Measurements from ENCODE around the gene RGS3.

The RGS3 gene

DNA sequence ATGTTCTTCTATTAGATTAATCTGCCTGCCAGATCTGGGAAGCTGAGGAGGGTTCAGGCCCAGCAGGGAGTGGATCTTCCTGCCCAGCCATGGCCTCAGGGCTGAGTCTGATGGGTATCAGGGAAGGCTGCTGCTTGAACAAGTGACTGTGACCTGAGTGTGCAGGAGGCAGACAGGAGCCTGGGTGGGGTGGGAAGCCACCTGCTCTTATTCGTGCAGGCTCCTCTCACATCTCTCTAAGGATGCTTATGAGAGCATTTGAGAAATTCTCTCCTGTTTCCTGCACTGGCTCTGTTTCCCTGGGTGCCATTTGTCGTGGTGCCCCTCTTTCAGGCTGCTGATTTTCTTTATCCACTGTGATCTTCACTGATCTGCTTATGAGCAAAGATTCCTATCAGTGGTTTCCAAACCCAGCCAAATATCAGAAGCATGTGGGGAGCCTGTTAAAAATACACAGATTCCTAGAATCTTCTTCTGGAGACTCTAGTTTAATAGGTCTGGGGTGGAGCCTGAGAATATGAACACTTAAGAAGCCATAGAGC lies 2.1 kb downstream of the RGS3 start:
- no peak for DNase-seq (ENCODE audit: low read depth)

DNA sequence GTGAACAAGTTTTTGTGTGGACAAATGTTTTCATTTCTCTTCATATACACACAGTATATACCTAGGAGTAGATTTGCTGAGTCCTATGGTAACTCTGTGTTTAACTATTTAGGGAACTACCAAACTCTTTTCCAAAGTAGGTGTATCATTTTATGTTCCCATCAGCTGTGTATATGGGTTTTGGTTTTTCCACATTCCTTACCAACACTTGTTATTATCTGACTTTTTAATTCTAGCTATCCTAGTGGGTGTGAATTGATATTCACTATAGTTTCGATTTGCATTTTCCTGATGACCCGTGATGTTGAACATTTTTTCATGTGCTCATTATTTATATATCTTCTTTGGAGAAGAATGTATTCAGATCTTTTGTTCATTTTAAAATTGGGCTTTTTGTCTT lies 3.7 kb downstream of the RGS3 start:
- DNase-seq (ENCODE audit: low read depth) = no peak

DNA sequence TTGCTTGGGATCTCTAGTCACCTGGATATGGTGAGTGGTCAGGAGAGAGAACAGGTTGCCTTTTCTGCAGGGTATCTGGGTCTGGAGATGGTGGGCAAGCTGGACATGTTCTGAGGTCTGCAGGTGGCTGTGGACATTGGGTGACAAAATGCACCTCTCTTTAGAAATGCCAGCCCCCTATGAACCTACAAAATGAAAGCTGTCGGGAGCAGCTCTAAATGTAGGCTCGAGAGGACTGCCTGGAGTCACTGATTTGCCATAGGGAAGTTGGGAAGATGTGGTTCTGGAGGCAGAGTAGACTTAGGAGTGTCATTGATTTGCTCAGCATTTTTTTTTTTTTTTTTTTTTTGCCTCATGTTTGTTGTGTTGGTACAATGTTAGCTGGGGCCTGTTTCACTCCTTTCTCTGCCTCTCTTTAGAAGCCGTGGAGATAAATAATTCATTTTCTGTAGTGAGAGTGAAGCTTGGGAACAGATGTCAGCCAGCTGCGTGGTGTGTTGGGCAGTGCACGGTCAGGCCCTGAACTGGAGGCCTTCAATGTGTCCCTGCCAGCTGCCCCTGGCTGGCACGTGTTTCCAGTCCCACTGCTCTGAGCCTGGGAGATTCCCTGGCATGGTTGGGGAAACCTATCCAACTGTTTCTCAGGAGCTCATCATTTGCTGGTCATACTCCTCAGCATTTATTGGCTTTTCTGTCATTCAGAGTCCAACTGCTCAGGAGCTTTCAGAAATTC lies 5.4 kb downstream of the RGS3 start:
- DNase-seq (ENCODE audit: low read depth) = no peak

DNA sequence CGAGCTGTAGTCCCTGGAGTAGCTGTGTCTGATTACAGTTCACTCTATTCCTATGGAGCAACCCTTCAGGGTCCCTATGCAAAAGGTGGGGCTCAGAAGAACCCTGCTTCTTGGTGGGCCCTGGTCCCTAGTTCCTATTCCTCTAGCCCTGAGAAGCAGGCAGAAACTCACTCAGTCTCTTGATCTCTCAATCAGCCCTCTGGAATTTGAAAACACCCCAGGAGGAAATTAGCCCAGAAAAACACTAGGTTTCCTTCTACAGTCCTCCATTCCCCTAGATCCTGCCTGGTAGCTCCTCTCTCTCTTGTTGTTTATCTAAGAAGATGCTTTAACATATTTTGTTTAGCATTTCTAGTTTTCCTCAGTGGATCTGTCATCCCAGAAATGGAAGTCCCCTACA lies 7.6 kb downstream of the RGS3 start:
- no peak for DNase-seq (ENCODE audit: low read depth)

DNA sequence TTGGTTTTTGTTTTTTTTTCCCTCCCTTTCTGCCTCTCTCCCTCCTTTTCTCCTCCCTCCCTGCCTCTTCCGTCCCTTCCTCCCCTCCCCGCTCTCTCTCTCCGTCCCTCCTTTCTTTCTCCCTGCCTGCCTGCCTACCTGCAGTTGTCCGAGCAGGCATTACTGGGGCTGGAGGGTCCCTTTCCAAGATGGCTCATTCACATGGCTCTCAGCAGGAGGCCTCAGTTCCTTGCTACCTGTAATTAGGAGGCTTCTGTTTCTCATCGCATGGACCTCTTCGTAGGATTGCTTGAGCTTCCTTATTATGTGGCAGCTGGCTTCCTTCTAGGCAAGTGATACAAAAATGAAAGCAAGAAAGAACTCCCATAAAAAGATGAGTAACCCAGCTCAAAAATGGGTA lies 8.0 kb downstream of the RGS3 start:
- no peak for DNase-seq (ENCODE audit: low read depth)

DNA sequence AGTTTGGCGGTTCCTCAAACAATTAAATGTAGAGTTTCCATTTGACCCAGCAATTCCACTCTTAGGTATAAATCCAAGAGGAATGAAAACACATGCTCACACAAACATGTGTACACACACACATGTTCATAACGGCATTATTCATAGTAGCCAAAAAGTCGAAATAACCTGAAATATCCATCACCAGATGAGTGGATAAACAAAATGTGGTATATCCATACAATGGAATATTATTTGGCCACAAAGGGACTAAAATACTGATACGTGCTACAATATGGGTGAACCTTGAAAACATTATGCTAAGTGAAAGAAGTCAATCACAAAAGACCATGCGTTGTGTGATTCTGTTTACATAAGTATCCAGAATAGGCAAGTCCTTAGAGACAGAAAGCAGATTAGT lies 8.7 kb downstream of the RGS3 start:
- no peak for DNase-seq (ENCODE audit: low read depth)

DNA sequence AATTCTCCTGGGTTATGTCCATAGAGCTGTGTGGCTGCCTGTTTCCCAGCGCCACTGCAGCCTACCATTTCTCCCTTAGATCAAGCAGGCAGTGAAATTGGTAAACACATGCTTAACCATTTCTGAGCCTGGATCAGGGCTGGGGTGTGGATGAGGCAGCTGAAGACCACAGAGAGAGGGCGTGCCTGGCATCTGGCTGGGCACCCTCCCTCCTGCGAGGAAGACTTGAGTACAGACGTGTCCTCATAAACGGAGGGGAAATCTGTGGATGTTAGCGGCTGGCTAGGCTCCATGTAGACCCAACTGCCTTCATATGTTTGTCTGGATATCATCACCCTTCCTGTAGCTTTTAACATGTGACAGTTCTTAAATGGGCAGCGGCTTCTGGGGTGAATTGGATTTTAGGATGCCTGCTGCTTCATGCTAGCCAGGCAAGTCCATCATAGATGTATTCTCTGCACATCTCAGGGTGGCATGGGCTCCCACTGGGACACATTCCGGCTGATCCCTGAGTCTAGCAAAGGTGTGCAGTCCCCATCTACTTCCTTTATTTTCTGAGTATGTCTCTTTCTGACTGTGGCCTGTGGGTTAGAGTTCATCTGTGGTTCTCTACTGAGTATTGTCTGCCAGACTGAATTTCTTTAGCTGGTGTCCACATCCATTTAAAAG lies 11.0 kb downstream of the RGS3 start:
- no peak for DNase-seq (ENCODE audit: low read depth)

DNA sequence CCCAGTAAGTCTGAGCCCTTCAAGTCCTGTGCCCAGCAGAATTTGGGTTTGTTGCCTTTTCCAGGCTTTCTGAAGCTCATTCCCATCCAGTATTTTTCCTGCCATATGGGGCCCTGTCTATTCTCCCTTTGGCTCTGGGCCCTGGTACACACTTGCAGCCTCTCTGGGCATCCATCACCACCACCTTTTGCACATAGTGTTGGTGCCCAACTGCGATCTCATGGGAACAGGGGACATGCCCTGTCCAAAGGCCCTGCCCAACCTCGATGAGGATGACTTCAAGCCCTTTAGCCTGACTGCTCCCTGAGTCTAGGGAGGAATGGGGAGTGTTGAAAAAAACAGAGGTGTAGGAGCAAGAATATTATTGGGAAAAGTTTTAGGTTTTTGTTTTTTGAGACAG lies 11.5 kb downstream of the RGS3 start:
- no peak for DNase-seq (ENCODE audit: low read depth)

DNA sequence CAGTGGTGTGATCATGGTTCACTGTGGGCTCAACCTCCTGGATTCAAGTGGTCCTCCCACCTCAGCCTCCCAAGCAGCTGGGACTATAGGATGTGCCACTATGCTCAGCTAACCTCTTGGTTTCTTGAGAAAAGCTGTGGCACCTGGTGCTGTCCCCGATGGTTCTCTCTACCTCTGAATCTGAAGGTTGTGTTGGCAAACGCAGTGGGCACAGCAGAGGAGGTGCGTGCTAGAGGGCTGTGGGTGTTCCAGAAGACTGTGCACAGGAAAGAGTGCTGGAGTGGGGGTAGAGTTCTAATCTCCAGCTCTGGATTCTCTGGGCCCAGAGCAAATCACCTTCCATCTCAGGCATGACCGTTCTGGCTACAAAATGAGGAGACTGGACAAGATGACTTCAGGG lies 12.5 kb downstream of the RGS3 start:
- DNase-seq (ENCODE audit: low read depth) = no peak

DNA sequence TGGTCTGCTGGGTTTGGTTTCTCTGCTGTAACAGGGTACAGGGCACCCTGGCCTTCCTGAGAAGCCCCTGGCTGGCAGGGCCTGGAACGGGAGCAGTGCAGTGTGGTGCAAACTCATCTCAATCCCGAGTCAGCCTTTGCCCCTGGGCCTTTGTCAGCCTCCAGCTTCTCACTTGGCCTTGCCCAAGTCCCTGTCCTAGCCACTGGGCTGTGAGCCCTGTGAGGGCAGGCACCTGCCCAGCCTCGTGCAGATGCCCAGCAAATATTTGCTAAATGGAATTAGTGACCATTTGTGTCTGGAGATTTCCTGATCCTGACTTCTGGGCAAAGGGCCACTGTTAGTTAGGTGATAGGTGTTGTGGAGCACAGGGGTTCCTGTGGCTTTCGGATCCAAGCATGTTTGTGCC lies 13.0 kb downstream of the RGS3 start:
- no peak for DNase-seq (ENCODE audit: low read depth)

DNA sequence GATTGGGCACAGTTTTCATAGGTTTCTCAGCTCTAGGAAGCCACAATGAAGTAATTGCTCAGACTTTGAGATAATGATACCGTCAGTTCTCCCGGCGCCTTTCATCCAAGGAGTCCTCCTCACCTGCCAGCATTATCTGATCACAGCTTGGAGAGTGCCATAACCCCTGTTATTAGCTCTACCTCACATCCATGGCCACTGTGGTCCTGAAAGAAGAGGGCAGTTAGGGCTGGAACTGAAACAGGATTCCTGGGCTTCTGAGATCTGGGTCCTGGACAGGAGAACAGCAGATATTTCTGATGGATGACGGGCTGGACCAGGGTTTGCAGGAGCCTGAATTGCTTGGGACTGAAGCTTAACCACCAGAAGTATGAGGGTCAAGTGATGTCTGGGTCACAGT lies 13.5 kb downstream of the RGS3 start:
- DNase-seq (ENCODE audit: low read depth) = no peak

DNA sequence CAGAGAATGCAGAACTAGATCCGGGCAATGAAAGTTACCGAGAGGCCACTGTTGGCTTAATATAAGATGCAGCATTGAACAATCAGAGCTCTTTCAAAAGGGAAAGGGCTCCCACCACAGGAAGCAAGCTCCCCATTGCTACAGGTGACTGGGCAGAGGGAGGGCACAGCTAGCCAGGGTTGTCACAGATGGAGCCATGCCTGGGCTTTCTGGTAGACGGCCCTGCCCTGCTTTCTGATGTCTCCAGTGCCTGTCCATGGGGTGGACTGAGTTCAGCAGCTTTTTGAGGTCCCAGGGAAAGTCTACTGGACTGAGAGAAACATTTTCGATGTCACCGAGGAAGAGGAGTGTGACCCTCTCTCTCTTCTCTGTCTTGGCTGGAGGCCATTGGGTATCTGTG lies 14.1 kb downstream of the RGS3 start:
- no peak for DNase-seq (ENCODE audit: low read depth)

DNA sequence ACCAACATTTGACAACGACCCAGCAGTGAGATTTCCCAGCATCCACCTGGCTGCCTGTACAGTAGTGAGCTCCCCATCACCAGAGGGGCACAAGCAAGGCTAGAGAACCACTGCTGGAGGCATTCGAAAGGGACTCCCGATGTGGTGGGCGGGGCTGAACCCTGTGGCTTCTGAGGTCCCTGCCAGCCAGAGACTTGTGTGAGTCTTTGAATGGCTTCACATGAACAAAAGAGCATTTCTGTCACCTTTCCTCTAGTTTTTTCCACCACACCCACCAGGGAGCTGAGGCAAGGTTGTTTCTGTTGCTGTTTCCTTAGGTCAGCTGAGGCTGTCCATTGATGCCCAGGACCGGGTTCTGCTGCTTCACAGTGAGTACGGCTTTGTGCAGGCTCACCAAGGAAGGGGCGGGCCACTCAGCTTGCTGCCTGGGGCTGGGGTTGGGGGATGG lies 15.7 kb downstream of the RGS3 start:
- no peak for DNase-seq (ENCODE audit: low read depth)

DNA sequence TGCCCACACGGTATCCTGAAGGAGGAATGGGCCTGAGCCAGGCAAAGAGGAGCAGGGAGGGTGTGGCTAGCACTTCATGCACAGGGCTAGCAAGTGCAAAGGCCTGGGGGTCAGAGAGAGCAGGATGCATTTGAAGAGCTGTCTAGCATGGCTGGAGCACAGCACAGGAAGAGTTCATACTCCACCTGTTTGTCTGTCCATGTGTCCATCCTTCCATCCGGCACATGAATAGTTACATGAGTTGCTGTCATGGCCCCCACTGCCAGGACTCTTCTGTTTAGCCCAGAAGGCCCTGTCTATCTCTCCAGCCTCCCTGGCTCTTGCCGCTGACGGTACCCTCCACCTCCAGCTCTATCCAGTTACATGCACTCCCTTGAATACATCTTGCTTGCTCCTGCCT lies 17.1 kb downstream of the RGS3 start:
- no peak for DNase-seq (ENCODE audit: low read depth)

DNA sequence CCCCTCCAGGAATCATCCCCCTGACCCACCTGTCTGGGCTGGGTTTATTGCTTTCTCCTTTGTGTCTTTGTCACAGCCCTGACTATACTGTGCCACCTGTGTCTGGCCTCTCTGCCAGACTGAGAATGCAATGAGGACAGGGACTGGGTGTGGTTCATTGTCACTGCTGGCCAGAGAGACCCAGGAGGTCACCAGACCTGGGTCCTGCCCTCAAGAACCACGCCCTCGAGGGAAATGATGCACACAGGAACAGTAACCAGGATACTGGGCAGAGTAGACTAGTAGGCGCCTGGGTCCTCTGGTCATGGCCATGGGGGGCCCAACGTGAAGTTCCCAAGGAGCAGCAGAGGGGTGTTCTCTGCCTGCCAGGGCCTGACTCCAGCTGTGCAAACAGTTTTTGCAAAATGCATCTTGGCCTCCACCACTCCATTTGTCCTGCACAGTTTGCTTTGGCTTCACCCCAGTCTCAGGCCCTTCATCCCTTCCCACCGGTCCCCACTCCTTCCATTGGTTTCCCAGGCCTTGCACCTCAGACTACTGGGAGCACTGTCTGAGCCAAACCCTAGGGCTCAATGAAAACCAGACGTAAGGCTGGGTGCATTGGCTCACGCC lies 17.8 kb downstream of the RGS3 start:
- DNase-seq (ENCODE audit: low read depth) = no peak

DNA sequence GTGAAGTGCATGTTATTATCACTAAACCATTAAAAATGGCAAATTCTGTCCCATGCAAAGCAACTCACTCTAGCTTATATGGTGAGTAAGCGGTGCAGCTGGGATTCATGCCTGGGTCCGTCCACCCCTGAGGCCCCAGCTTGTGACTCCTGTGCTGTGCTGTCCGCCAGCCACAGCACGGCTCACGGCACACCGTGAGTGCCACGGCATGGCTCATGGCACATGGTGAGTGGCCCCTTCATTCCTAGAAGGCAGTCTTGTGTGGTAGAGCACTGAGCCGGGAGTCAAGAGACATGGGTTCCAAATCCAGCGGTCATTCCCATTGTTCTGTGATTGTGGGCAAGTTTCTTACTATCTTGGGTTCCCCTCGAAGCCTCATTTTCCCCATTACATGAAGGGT lies 18.8 kb downstream of the RGS3 start:
- no peak for DNase-seq (ENCODE audit: low read depth)

DNA sequence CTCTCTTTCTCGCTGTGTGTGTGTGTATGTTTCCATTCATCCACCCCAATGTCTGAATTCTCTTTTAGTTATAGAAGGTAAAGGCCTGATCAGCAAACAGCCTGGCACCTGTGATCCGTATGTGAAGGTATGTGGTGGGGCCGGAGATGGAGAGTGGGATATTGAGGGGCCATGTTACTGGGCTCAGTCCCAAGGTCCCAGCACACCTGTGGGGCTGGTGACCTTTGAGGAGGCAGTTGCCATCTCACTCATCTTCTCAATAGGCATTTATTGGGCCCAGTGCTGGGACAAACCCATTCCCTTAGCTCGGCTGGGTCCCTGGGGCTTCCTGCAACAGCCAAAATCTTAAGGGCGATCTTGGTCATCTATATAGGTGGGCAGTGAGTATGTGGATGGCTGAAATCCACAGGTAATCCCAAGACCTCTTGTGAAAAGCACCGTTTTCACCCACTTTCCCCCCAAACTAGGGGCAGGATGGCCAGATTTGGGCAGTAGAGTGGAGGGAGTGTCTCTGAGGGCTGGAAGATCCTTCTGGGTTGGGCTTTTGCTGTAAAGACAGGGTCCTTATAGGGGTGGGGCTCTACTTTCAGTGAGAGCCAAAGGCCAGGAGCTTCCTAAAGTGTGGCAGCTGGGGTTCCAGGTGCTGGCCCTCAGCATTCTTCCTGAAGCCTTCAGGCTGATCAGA lies 19.6 kb downstream of the RGS3 start:
- no peak for DNase-seq (ENCODE audit: low read depth)

DNA sequence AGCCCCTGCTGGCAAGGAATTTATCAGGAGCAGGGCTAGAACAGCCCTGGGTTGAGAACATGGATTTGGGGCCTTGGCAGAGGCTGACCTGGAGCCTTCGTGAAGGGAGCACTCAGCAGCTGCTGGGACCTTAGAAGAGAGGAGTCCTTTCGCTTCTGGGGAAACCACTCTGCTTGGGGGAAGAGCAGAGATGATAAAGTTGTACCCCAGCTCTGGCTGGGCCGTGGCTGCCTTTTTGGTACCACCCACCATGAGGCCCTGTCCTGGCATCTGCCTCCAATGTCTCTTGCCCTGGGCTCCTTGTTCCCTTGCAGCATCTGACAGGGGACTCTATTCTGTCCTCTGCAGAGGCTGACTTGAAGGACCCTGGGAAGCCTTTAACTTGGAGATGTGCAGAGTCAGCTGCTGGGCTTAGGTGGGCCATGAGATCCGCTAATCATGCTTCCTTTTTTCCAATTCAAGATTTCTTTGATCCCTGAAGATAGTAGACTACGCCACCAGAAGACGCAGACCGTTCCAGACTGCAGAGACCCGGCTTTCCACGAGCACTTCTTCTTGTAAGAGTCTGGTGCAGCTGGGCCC lies 20.2 kb downstream of the RGS3 start:
- no peak for DNase-seq (ENCODE audit: low read depth)

DNA sequence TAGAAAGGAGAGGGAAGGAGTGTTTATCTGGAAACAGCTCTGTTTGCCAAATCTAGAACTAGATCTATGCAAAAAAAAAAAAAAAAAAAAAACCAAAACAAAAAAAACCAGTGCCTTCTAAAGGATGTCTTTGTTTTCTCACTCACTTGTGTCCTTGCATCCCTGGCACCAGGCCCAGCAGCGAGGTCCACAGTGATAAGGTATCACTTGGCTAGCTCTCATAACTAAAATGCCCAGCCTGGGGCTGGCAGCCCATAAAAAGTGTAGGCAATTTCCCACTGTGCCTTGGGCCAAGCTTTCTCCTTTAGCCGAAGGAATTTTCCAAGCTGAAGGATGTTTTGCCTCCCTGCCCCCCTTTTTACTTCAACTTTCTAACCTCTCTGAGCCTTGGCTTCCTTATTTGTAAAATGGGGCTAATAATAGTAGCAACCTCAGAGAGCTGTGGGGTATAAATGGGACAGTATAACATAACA lies 20.8 kb downstream of the RGS3 start:
- DNase-seq (ENCODE audit: low read depth) = no peak

DNA sequence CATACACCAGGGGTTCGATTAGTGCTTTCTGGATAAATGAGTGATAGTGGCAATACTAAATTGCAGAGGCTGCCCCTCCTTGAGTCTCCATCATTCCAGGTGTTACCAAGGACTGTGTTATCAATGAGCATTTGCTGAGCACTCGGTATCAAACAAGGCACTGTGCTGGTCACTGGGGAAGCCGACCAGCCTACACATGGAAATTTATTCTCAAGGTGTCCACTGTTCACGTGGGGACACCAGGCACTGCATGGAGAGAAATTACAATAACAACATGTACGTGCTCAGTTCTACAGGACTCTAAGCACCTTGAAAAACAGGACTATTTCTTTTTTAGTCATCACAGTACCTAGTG lies 22.2 kb downstream of the RGS3 start:
- no peak for DNase-seq (ENCODE audit: low read depth)

DNA sequence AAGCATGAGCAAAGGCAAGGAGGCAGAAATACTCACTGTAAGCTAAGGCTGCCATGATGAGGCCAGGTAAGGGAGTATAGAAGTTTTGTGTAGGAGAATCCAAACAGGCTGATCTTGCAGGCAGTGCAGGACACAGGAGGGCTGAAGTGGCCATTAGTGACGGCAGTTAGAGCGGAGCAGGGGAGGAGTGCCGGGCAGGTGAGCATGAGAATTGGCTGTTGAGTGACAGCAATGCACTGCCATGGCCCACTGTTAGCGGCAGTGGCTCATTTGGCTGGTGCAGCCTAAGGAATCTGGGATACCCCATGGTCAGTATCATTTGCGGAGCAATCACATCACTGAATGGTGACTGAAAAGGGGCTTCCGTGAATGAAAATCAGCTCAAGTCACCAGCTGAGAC lies 22.8 kb downstream of the RGS3 start:
- no peak for DNase-seq (ENCODE audit: low read depth)

DNA sequence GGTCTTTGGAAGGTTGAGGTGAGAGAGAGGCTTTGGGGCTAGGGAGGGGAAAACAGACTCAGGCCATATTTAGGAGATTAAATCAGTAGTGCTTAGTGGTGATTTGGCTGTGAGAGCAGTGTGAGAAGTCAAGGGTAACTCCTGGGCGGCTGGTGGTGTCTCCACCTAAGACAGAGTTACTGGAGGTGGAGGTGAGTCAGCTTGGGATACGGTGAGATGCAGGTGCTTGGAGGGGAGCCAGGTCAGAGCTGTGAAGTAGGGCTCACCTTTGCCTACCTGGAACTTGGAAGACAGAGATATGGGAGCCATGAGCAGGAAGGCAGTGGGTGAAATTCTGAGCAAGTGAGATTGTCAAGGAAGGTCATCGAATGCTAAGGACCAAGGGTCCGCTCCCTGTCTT lies 24.5 kb downstream of the RGS3 start:
- DNase-seq (ENCODE audit: low read depth) = no peak

Data from activated T-cell treated with anti-CD3 and anti-CD28 coated beads for 24 hours (primary cell).